Kidney (tissue), 14 donors: ENCODE measurements around the gene CTAG1A. TPM values are rescaled to one million over a fixed set of nuclear protein-coding genes. Genes with fewer than 3 reads are reported as not detected.

Source experiments
- DNase-seq, 5 donors: peaks; one replicate each; pipeline ENCODE4 v3.0.0-alpha.2; 2013 to 2020
- FAIRE-seq: peaks from 2 replicates; lab custom pipeline; 2012; peaks lifted over from hg19 to GRCh38; lab: Jason Lieb, UNC
- H3K27ac ChIP-seq, 2 donors: one replicate each; pipeline ENCODE4 v1.7.0; 2013; ENCODE audit warnings: low read depth in 2 of 2, low read length in 2 of 2, inconsistent platforms in 1 of 2
- H3K27me3 ChIP-seq: one replicate; pipeline ENCODE4 v1.7.1; 2013; ENCODE audit warnings: low read length, inconsistent platforms; ENCODE audit not compliant: control insufficient read depth, insufficient read depth
- H3K36me3 ChIP-seq, 3 donors: one replicate each; pipeline versions ENCODE4 v1.7.0 to v1.7.1; 2013; ENCODE audit warnings: low read length in 3 of 3, control low read depth in 1 of 3, inconsistent platforms in 1 of 3; ENCODE audit not compliant: insufficient read depth in 3 of 3, control insufficient read depth in 2 of 3
- H3K4me1 ChIP-seq, 3 donors: one replicate each; pipeline versions ENCODE4 v1.7.0 to v1.7.1; 2013; ENCODE audit warnings: low read length in 3 of 3, inconsistent platforms in 1 of 3, low read depth in 1 of 3; ENCODE audit not compliant: control insufficient read depth in 2 of 3, insufficient read depth in 2 of 3
- H3K4me3 ChIP-seq, 3 donors: one replicate each; pipeline versions ENCODE4 v1.7.0 to v1.8.1; 2013; ENCODE audit warnings: low read length in 3 of 3, control low read depth in 1 of 3, inconsistent platforms in 1 of 3
- H3K9ac ChIP-seq, 3 donors: one replicate each; pipeline versions ENCODE4 v1.7.0 to v1.7.1; 2013; ENCODE audit warnings: low read length in 3 of 3, control low read depth in 1 of 3, inconsistent platforms in 1 of 3
- H3K9me3 ChIP-seq, 3 donors: one replicate each; pipeline versions ENCODE4 v1.7.0 to v1.7.1; 2013; ENCODE audit warnings: low read length in 3 of 3, control low read depth in 1 of 3, inconsistent platforms in 1 of 3; ENCODE audit not compliant: control insufficient read depth in 2 of 3, insufficient read depth in 1 of 3
- intact Hi-C: fragments of 100-400 bp; cut with DNase I; formaldehyde crosslinking; loops from one replicate; pipeline ENCODE4 v1.11.1; 2022
- polyA plus RNA-seq: library from polyadenylated mRNA; stranded (reverse); fragments of 350-450 nt; fragmentation: Illumina TruSeq; extraction: RNeasy Lipid Tissue Mini Kit (QIAGEN cat#74804); gene quantifications from one replicate; pipeline ENCODE4 v1.2.3, GENCODE V29; 2014; ENCODE audit warnings: low read depth, low replicate concordance; ENCODE audit not compliant: insufficient read depth
- total RNA-seq: library from RNA; stranded (reverse); fragmentation: NEBNext Ultra II Directional; extraction: Animal tissue kit (Norgen Biotek cat#: 25700); gene quantifications from one replicate; pipeline ENCODE4 v1.2.1, GENCODE V29; 2021
- TF ChIP-seq, protein P1 (sequence below): IDR thresholded peaks from 3 replicates; pipeline ENCODE4 v1.5.1; 2012; ENCODE audit warnings: mild to moderate bottlenecking, moderate library complexity, borderline replicate concordance; ENCODE audit not compliant: insufficient read depth; ENCODE audit errors: extremely low read depth
- donor health status: control.
- donor health status: control.
- donor health status: control.
- donor health status: control.
- donor health status: control.
- donor health status: DM: yes; HTN: yes; CAD: no.
- donor health status: Normal renal cell carcinoma (clear cell type).

Gene CTAG1A
- total and polyA plus RNA-seq, 2 donors from 2014 or later, result not detected

- Histone ChIP-seq H3K27ac (no peak overlapping the region), H3K36me3 (no peaks in the 10 kb centered on the region), H3K9ac (no peak overlapping the region), H3K4me3 (no peak overlapping the region), H3K9me3 (no peaks in the 10 kb centered on the region), H3K27me3 (no peaks in the 10 kb centered on the region), H3K4me1 (no peaks in the 10 kb centered on the region)
- intact Hi-C loops, result no loop called here
- no peak for DNase-seq
- FAIRE-seq, result no peak
- TF ChIP-seq, protein P1, sequence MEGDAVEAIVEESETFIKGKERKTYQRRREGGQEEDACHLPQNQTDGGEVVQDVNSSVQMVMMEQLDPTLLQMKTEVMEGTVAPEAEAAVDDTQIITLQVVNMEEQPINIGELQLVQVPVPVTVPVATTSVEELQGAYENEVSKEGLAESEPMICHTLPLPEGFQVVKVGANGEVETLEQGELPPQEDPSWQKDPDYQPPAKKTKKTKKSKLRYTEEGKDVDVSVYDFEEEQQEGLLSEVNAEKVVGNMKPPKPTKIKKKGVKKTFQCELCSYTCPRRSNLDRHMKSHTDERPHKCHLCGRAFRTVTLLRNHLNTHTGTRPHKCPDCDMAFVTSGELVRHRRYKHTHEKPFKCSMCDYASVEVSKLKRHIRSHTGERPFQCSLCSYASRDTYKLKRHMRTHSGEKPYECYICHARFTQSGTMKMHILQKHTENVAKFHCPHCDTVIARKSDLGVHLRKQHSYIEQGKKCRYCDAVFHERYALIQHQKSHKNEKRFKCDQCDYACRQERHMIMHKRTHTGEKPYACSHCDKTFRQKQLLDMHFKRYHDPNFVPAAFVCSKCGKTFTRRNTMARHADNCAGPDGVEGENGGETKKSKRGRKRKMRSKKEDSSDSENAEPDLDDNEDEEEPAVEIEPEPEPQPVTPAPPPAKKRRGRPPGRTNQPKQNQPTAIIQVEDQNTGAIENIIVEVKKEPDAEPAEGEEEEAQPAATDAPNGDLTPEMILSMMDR, result no peak
Measured at GRCh38 chrX:154598656-154599055, 13.7 kb downstream of the CTAG1A start.

DNA sequence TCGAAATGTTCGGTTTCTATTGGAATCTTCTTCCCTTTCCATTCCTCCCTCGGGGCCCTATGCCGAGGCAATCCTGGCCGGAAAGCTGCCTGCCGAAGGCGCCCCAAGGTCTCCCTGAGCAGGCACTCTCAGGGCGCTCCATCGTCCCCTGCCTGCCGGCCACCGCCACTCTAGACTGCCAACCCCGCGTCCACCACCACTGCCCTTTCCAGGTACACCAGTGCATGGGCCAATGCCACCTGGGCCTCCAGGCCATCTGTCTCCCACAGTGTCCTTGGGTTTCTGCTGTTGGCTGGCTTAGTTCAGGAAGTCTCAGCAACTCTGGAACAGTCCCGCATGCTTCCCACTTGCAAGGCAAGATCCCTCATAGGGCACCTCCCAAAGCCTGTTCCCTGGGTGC lies 14.6 kb downstream of the CTAG1A start:
- no peaks in the 10 kb centered on the region for H3K4me1 ChIP-seq
- no peaks in the 10 kb centered on the region for H3K27me3 ChIP-seq
- no peak overlapping the region for H3K4me3 ChIP-seq
- no peaks in the 10 kb centered on the region for H3K9me3 ChIP-seq
- TF ChIP-seq, protein P1, result no peak
- DNase-seq (no peak), FAIRE-seq (no peak)
- no peaks in the 10 kb centered on the region for H3K36me3 ChIP-seq
- no peak overlapping the region for H3K27ac ChIP-seq
- no peak overlapping the region for H3K9ac ChIP-seq
- intact Hi-C loops, result no loop called here

GRCh38 chrX:154600759-154601374 lies 15.9 kb downstream of the CTAG1A start:
- H3K27ac ChIP-seq, result no peak overlapping the region
- TF ChIP-seq, protein P1, result no peak
- H3K9ac ChIP-seq, result no peak overlapping the region
- no peak overlapping the region for H3K4me3 ChIP-seq
- H3K4me1 ChIP-seq, result no peaks in the 10 kb centered on the region
- no peaks in the 10 kb centered on the region for H3K27me3 ChIP-seq
- no peaks in the 10 kb centered on the region for H3K9me3 ChIP-seq
- H3K36me3 ChIP-seq, result no peaks in the 10 kb centered on the region
- no peak for DNase-seq
- intact Hi-C loops, result no loop called here
- FAIRE-seq, result no peak

DNA sequence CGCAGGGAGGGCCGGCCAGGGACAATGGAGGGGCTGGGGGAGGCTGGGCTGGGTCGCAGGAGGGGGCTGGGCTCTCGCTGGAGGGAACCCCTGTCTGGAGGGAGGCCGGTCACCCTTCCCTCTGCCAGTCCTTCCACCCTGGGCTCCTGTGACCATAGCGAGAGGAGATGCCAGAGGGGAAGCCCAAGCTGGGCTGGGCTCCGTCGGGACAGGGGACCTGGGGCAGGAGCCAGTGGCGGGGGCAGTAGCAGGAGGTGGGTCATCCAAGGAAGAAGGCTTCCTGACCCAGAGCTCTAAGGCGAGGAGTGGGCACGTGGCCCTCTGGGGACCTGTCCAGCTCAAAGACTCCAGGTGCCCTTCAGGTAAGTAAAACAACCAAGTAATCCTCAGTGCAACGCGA lies 17.3 kb downstream of the CTAG1A start:
- TF ChIP-seq, protein P1, result no peak
- Histone ChIP-seq H3K36me3 (no peaks in the 10 kb centered on the region), H3K4me3 (no peak overlapping the region), H3K27me3 (no peaks in the 10 kb centered on the region), H3K27ac (no peak overlapping the region), H3K4me1 (no peaks in the 10 kb centered on the region), H3K9me3 (no peaks in the 10 kb centered on the region), H3K9ac (no peak overlapping the region)
- DNase-seq (no peak), FAIRE-seq (no peak)
- intact Hi-C loops, result no loop called here
